Inflammatory macrophage (primary cell): ENCODE results near the gene ARHGEF9.
"Not testable (repeated sequence)": the region's sequence is repeated elsewhere in the genome, so short reads cannot be mapped to it uniquely, and the experiment has no call there.

Source experiments
- DNase-seq, 2 donors: peaks; one replicate each; pipeline ENCODE4 v3.0.0-alpha.2; 2020 to 2022

The ARHGEF9 gene

DNA sequence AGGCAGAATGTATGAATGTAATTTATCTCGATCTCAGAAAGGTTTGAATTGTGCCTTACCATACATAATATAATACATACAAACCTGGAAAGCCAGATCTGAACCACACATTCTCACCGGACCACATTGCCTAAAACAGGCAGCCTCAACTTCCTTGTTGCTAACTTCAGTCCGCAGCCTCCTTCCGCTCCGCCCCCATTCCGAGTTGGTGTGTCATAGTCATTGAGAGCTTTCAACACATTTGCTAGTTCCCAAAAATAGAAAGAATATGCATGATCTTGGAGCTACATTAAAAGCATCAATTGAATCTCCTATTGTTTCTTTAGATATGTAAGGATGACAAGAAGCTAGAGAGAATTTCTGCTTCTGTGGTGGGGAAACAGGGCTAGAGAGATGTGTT lies 127.2 kb downstream of the ARHGEF9 start:
- peak; percentile 77 to 88 for DNase-seq

DNA sequence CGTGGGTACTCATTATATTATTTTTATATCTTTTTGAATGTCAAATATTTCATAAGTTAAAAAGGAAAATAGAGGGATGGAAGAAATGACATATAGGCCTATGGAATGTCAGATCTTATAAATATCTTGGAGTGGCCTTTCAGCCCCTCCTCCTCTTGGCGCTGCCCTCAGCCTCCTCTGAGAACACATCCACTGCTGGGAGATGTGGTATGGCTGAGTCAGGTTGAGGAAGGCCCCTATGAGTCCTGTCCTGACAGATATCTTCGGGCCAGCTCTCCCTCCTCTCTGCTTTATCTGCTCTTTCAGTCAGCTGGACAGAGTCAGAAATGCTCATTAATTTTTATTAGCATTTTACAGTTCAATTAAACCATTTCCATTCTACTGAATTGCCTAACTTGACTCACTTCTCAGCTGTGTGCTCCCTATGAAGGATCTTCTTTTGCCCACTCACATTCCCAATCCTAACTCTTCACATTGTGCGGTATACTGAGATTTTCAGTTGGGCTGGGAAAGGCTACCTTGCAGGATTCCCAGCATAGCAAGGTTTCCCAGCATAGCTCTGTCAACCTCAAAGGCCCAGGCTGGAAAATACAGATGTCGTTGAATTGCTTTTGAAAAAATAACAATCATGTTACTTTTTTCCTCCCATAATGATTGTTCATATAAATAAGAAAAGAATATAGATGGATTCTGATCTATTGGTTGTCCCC lies 128.0 kb downstream of the ARHGEF9 start:
- DNase-seq, result no peak

DNA sequence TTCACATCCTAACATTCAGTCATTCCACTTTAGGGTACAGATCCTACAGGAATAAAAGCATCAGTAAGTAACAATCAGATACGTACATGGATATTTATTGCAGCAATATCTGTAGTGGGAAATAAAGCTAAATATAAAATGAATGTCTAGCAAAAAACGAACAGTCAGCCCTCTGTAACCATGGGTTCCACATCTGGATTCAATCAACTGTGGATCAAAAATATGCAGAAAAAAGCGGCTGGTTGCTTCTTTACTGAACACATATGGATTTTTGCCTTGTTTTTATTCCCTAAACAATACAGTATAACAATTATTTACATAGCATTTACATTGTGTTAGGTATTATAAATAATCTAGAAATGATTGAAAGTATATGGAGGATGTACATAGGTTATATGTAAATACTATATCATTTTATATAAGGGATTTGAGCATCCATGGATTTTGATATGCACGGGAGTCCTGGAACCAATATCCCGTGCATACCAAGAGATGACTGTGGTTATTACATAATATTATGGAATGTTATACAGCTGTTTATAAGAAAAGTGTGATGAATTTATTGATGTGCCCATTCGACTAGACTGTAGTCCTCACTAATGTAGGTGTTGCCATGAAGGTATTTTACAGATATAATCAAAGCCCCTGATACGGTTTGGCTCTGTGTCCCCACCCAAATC lies 132.8 kb downstream of the ARHGEF9 start:
- no peak for DNase-seq

DNA sequence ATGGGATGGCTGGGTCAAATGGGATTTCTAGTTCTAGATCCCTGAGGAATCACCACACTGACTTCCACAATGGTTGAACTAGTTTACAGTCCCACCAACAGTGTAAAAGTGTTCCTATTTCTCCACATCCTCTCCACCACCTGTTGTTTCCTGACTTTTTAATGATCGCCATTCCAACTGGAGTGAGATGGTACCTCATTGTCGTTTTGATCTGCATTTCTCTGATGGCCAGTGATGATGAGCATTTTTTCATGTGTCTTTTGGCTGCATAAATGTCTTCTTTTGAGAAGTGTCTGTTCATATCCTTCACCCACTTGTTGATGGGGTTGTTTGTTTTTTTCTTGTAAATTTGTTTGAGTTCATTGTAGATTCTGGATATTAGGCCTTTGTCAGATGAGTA lies 139.3 kb downstream of the ARHGEF9 start:
- not testable (repeated sequence) for DNase-seq

GRCh38 chrX:63635750-63636149 lies 149.3 kb downstream of the ARHGEF9 start:
- no peak for DNase-seq

GRCh38 chrX:63613531-63614028 lies 171.4 kb downstream of the ARHGEF9 start:
- DNase-seq, result no peak

DNA sequence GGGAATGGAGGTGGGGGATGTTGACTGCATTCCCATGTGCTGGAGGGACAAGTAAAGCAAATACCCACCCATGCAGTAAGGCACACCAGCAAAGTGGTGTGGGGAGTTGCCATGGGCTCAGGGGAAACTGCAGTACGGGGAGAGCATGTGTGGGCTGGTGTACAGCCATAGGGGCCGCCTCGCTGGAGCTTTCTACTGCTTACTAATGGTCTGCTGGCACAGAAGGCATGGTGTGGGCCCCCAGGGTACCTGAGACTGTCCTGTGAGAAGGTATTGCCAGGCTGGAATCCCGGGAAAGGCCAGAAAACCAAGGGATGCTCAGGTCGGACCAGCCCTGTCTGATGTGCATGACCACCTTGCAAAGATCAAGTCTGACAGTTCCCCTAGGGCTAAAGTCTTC lies 199.1 kb downstream of the ARHGEF9 start:
- DNase-seq, result no peak
